Central memory CD8-positive, alpha-beta T cell (primary cell): ENCODE results near the gene DEK.

ENCODE experiments used
- ATAC-seq: fragments of 150-1000 bp; cut with Tn5 transposase; replicated peaks from 2 replicates; pipeline ENCODE4 v1.10.0; 2022; ENCODE audit warnings: mild to moderate bottlenecking, moderate FRiP score, moderate number of reproducible peaks; ENCODE audit not compliant: poor library complexity, severe bottlenecking; ENCODE audit errors: extremely low read depth
- DNase-seq, 2 donors: peaks; one replicate each; pipeline ENCODE4 v3.0.0; 2021; ENCODE audit warnings: low spot score in 2 of 2
- H3K27ac Mint-ChIP-seq: one replicate; pipeline ENCODE4 v1.8.0; 2022; ENCODE audit warnings: low read depth, mild to moderate bottlenecking, moderate library complexity, mixed read lengths
- H3K27me3 Mint-ChIP-seq: one replicate; pipeline ENCODE4 v1.8.0; 2022; ENCODE audit warnings: mixed read lengths
- H3K36me3 Mint-ChIP-seq: one replicate; pipeline ENCODE4 v1.8.0; 2022; ENCODE audit warnings: mild to moderate bottlenecking, moderate library complexity, mixed read lengths; ENCODE audit not compliant: insufficient read depth
- H3K4me1 Mint-ChIP-seq: one replicate; pipeline ENCODE4 v1.8.0; 2022; ENCODE audit warnings: mixed read lengths
- H3K4me3 Mint-ChIP-seq: one replicate; pipeline ENCODE4 v1.8.0; 2022; ENCODE audit warnings: mild to moderate bottlenecking, moderate library complexity, mixed read lengths
- H3K9me3 Mint-ChIP-seq: one replicate; pipeline ENCODE4 v1.8.0; 2022; ENCODE audit warnings: mixed read lengths

Gene DEK

GRCh38 chr6:18262702-18263417 lies 1.5 kb downstream of the DEK start:
- ATAC-seq (peak; percentile 52), DNase-seq (peak in 1 of 2 donors; percentile 20)
- no peaks in the 10 kb centered on the region for H3K27me3 Mint-ChIP-seq
- H3K4me1 Mint-ChIP-seq = peaks cover 55% of the 10 kb centered on the region
- H3K4me3 Mint-ChIP-seq = peak overlapping the region; percentile 98
- H3K27ac Mint-ChIP-seq = peak overlapping the region; percentile 95
- peaks cover 28% of the 10 kb centered on the region for H3K36me3 Mint-ChIP-seq
- no peaks in the 10 kb centered on the region for H3K9me3 Mint-ChIP-seq

- Mint-ChIP-seq H3K9me3 (no peaks in the 10 kb centered on the region), H3K27me3 (no peaks in the 10 kb centered on the region), H3K4me3 (peak overlapping the region; percentile 98), H3K36me3 (peaks cover 37% of the 10 kb centered on the region), H3K27ac (peak overlapping the region; percentile 95), H3K4me1 (peaks cover 55% of the 10 kb centered on the region)
- no peak for DNase-seq
- no peak for ATAC-seq
These were observed 2.5 kb downstream of the DEK start for GRCh38 chr6:18261877-18262276.

DNA sequence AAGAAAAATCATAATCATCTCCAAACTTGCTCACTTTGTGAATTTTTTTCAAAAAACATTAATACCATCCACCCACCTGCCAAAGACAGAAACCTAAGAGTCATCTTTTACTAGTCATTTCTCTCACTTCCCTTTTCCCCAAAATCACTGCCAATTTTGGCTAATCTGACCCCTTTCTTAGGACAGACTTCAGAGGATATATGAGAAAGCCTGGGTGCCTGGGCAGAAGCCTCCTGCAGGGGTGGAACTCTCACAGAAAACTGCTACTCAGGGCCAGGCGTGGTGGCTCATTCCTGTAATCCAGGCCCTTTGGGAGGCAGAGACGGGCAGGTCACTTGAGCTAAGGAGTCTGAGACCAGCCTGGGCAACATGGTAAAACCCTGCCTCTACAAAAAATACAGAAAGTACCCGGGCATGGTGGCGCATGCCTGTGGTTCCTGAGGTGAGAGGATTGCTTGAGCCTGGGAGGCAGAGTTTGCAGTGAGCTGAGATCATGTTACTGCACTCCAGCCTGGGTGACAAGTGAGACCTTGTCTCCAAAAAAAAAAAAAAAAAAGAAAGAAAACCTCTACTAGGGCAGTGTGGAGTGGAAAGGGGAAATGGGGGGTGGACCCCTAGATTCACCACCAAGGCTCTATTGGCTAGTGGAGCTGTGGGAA lies 3.8 kb downstream of the DEK start:
- Mint-ChIP-seq H3K27me3 (no peaks in the 10 kb centered on the region), H3K27ac (peak overlapping the region; percentile 75), H3K9me3 (no peaks in the 10 kb centered on the region), H3K4me1 (peaks cover 53% of the 10 kb centered on the region), H3K36me3 (peaks cover 47% of the 10 kb centered on the region), H3K4me3 (peak overlapping the region; percentile 98)
- ATAC-seq = no peak
- DNase-seq = no peak

DNA sequence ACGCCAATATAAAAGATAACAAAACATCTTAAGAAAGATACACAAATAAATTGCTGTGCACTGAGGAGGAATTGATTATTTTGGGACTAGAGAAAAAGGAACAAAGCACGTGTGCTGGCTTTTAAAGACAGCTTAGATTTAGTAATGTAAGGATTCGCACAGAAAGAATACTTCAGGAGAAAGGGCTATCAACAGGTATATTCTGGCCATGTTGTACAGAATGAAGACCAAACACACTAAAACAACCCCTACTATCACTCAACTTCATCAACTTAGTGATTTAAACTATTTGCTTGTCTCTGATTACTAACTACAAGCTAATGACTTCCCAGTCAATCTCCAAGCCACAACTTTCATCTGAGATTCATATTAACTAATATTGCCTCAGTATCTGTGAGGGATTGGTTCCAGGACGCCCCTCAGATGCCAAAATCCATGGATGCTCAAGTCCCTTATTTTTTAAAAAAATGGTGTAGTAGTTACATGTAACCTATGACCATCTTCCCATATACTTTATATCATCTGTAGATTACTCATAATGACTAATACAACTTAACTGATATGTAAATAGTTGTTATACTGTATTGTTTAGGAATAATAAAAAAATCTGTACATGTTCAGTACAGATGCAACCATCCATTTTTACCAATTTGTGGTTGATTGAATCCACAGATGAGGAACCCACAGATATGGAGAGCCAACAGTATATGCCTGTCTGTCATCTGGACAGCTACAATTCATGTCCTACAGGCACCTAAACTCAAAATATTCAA lies 4.5 kb downstream of the DEK start:
- Mint-ChIP-seq H3K36me3 (peaks cover 49% of the 10 kb centered on the region), H3K9me3 (no peaks in the 10 kb centered on the region), H3K27ac (peak overlapping the region; percentile 75), H3K4me1 (peaks cover 52% of the 10 kb centered on the region), H3K4me3 (peak overlapping the region; percentile 98), H3K27me3 (no peaks in the 10 kb centered on the region)
- DNase-seq (no peak), ATAC-seq (no peak)

- Mint-ChIP-seq H3K27ac (no peak overlapping the region), H3K4me3 (no peak overlapping the region), H3K4me1 (peaks cover 23% of the 10 kb centered on the region), H3K36me3 (peaks cover 60% of the 10 kb centered on the region), H3K9me3 (no peaks in the 10 kb centered on the region), H3K27me3 (no peaks in the 10 kb centered on the region)
- ATAC-seq (no peak), DNase-seq (no peak)
These were observed 9.5 kb downstream of the DEK start for GRCh38 chr6:18254793-18255192.

GRCh38 chr6:18253635-18254034 lies 10.7 kb downstream of the DEK start:
- Mint-ChIP-seq H3K36me3 (peaks cover 68% of the 10 kb centered on the region), H3K27me3 (no peaks in the 10 kb centered on the region), H3K4me1 (peaks cover 26% of the 10 kb centered on the region), H3K4me3 (no peak overlapping the region), H3K27ac (no peak overlapping the region), H3K9me3 (no peaks in the 10 kb centered on the region)
- ATAC-seq = no peak
- DNase-seq = no peak

DNA sequence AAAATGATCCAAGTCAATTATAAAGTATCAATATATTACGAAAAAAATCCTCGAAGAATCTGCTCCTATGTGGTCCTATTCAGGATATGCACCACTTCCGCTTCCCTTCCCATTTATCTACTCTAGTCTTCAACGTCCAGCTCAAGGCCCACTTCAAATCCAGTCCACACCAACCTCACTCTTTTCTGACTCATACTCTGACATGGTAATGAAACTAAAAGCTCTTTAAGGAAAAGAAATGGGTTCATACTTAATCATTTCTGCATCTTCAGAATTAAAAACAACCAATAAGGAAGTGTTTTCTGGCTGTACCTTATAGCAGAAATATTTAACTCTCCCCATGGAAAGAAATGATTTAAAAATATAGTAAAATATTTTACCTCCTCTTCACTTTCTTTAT lies 15.1 kb downstream of the DEK start:
- no peak for DNase-seq
- Mint-ChIP-seq H3K4me3 (no peak overlapping the region), H3K36me3 (peaks cover 58% of the 10 kb centered on the region), H3K27ac (peak overlapping the region; percentile 52), H3K4me1 (peaks cover 31% of the 10 kb centered on the region), H3K9me3 (no peaks in the 10 kb centered on the region), H3K27me3 (no peaks in the 10 kb centered on the region)
- ATAC-seq = no peak

DNA sequence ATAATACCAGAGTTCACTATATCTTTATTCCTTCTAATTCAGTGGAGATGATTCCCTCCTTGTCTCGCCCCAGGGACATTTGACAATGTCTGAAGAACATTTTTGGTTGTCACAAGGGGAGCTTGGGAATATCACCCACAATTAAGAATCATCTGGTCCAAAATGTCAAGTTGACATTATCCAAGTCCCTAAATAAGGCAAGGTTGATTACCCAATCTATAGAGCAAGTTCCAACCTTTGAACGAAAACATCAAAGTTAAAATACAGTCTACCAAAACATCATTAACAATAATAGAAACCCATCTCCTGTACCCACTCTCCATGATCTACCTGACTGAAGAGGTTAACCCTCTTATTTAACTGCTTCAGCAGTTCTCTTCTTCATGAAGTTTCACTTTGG lies 15.6 kb downstream of the DEK start:
- Mint-ChIP-seq H3K4me3 (no peak overlapping the region), H3K36me3 (peaks cover 56% of the 10 kb centered on the region), H3K4me1 (peaks cover 31% of the 10 kb centered on the region), H3K9me3 (no peaks in the 10 kb centered on the region), H3K27ac (no peak overlapping the region), H3K27me3 (no peaks in the 10 kb centered on the region)
- DNase-seq (no peak), ATAC-seq (no peak)

DNA sequence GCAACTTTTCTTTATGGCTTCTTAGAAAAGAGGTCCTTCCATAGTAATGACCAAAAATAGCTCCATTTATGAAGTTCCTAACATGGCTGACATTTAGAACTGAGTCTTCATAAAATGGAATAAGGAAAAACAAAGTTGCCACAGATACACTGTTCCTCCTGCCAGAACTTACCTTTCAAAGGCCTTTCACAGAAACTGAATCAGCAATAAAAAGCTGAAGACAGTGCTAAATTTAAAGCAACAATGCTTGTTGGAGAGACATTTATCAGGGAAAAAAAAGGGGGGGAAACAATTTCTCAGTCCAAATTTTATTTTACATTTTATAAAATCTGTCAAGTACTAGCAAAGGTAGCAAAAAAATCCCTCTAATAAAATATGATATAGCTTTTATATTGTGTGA lies 17.3 kb downstream of the DEK start:
- H3K27ac Mint-ChIP-seq = no peak overlapping the region
- H3K4me3 Mint-ChIP-seq = no peak overlapping the region
- no peak for ATAC-seq
- H3K27me3 Mint-ChIP-seq = no peaks in the 10 kb centered on the region
- no peak for DNase-seq
- H3K36me3 Mint-ChIP-seq = peaks cover 57% of the 10 kb centered on the region
- H3K9me3 Mint-ChIP-seq = no peaks in the 10 kb centered on the region
- H3K4me1 Mint-ChIP-seq = peaks cover 46% of the 10 kb centered on the region

DNA sequence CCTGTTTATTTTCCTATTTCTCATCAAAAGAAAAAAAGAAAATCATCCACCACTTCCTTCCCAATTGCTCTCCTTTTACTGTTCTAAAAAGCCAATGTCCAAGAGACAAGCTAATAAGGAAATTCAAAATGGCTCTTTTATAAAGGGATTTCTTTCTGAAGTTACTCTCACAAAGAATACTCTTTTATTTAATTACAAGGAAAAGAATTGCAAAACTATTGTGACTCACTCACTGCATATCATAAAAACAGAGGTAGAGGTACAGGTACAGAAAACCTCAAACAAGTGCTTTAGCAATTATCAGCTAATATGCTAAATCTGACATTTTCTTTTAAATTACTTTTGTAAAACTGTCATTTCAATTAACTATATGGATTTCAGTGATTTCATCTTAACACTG lies 18.1 kb downstream of the DEK start:
- peak overlapping the region; percentile 25 for H3K27ac Mint-ChIP-seq
- H3K9me3 Mint-ChIP-seq = no peaks in the 10 kb centered on the region
- peaks cover 51% of the 10 kb centered on the region for H3K36me3 Mint-ChIP-seq
- H3K4me1 Mint-ChIP-seq = peaks cover 45% of the 10 kb centered on the region
- DNase-seq (no peak), ATAC-seq (no peak)
- H3K27me3 Mint-ChIP-seq = no peaks in the 10 kb centered on the region
- H3K4me3 Mint-ChIP-seq = no peak overlapping the region

DNA sequence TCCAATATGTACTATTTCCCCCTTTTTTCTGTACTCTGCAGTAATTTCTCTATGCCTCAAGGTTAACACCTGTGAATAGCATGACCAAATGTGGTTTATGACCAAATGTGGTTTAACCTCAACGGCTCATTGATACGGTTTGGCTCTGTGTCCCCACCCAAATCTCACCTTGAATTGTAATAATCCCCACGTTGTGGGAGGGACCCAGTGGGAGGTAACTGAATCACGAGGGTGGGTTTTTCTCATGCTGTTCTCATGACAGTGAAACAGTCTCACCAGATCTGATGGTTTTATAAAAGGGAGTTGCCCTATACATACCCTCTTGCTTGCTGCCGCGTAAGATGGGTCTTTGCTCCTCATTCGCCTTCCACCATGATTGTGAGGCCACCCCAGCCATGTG lies 18.7 kb downstream of the DEK start:
- H3K9me3 Mint-ChIP-seq = no peaks in the 10 kb centered on the region
- H3K36me3 Mint-ChIP-seq = peaks cover 49% of the 10 kb centered on the region
- peak overlapping the region; percentile 25 for H3K27ac Mint-ChIP-seq
- H3K27me3 Mint-ChIP-seq = no peaks in the 10 kb centered on the region
- DNase-seq = peak in 1 of 2 donors; percentile 22
- ATAC-seq = peak; percentile 65
- peaks cover 48% of the 10 kb centered on the region for H3K4me1 Mint-ChIP-seq
- H3K4me3 Mint-ChIP-seq = no peak overlapping the region

DNA sequence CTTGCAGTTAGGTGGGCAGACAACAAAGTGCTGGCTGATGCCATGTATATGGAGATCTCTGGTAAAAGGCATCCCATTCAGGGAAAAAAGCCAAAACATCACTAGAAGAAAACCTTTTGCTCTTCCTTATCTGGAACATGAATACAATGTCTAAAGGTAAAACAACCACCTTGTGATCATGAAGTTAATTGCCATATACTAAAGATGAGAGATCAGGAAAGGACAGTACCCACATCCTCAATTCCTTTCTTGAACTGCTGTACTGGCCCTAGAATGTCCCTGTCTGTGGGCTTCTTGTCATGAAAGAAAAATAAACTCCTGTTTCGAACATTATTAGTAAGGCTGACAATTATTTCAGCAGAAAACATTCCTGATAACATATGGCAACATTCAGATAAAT lies 19.3 kb downstream of the DEK start:
- ATAC-seq = no peak
- H3K36me3 Mint-ChIP-seq = peaks cover 48% of the 10 kb centered on the region
- no peak overlapping the region for H3K27ac Mint-ChIP-seq
- H3K4me3 Mint-ChIP-seq = no peak overlapping the region
- no peak for DNase-seq
- no peaks in the 10 kb centered on the region for H3K27me3 Mint-ChIP-seq
- H3K9me3 Mint-ChIP-seq = no peaks in the 10 kb centered on the region
- H3K4me1 Mint-ChIP-seq = peaks cover 48% of the 10 kb centered on the region

- no peak overlapping the region for H3K4me3 Mint-ChIP-seq
- H3K4me1 Mint-ChIP-seq = peaks cover 42% of the 10 kb centered on the region
- H3K27me3 Mint-ChIP-seq = no peaks in the 10 kb centered on the region
- no peaks in the 10 kb centered on the region for H3K9me3 Mint-ChIP-seq
- DNase-seq = no peak
- no peak overlapping the region for H3K27ac Mint-ChIP-seq
- H3K36me3 Mint-ChIP-seq = peaks cover 42% of the 10 kb centered on the region
- no peak for ATAC-seq
These were observed 20.1 kb downstream of the DEK start for GRCh38 chr6:18244251-18244650.
